ENCODE data around the gene ATP5F1E.

DNA sequence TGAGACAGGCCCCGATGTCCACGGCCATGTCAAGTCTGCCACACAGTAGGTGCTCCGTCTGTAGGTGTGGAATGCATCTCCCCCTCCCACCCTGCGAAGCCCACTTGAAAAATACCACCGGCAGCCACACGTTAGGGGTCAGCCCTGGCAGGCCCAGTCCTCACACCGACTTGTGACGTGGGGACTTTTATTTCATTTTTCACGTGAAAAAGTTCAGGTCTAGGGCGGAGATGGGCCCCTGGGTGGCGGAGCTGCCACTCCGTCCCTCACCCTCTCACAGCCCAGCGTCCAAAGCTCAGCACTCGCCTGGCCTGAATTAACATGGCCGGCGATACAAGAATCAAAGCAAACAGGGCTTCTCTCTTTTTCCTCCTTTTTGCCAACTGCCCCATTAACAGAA lies 16.7 kb downstream of the ATP5F1E start:
- TF ChIP-seq POLR2A (IDR thresholded peaks at IDR 0.05; ENCODE audit: low read length) (no peak), GATA1 (IDR thresholded peaks at IDR 0.05; ENCODE audit: low read depth, low read length) (no peak)
